HCT116 (cell line): ENCODE results near the gene CDK14. TPM values are rescaled to one million over a fixed set of nuclear protein-coding genes. Genes with fewer than 3 reads are reported as not detected.

Experiments used
- ATAC-seq: fragments of 200-7000 bp; cut with Tn5 transposase; 2 replicates; pipeline ENCODE4 v1.9.1; 2020; ENCODE audit warnings: mild to moderate bottlenecking, moderate library complexity
- BruUV-seq: library from RNA; stranded (reverse); fragments of 400-500 nt; replicated peaks from 2 replicates; lab custom pipeline; 2021; lab: Mats Ljungman, UMichigan
- CTCF ChIA-PET: fragments of 300-600 bp; sonication (Branson Sonifier 250); formaldehyde crosslinking; loops from one replicate; lab custom pipeline; 2021; ENCODE audit warnings: antibody characterized with exemption; lab: Charles Lee
- POLR2A ChIA-PET: fragments of 300-600, 350-600 bp; sonication (Branson Sonifier 250); formaldehyde crosslinking; loops from one replicate; lab custom pipeline; 2021; ENCODE audit warnings: antibody characterized with exemption; lab: Charles Lee
- RAD21 ChIA-PET, 2 experiments: fragments of 300-600 bp; sonication (Branson Sonifier 250); formaldehyde crosslinking; loops; one replicate each; lab custom pipeline; 2023; ENCODE audit warnings: low total read pairs in 2 of 2; ENCODE audit not compliant: uncharacterized antibody in 2 of 2, unreplicated experiment in 2 of 2, low non-redundant PET in 1 of 2; lab: Charles Lee
- DNase-seq: peaks from one replicate; pipeline ENCODE4 v3.0.0-alpha.2; 2010; ENCODE audit warnings: low read depth, low spot score
- H2AFZ ChIP-seq: fragments of 200-600 bp; shearing (Covaris generic), sonication (generic); 2 replicates; pipeline ENCODE4 v1.6.1; 2017; ENCODE audit warnings: low read depth, mixed run types, mixed read lengths, antibody characterized with exemption, low read length; ENCODE audit not compliant: poor library complexity, severe bottlenecking
- H3K27ac ChIP-seq: 2 replicates; pipeline ENCODE4 v1.5.1; 2012; ENCODE audit warnings: low read depth, low read length
- H3K27me3 ChIP-seq: fragments of 200-600 bp; sonication (generic); 2 replicates; pipeline ENCODE4 v1.6.1; 2016; ENCODE audit warnings: mixed run types, low read length, mixed read lengths; ENCODE audit not compliant: insufficient read depth
- H3K36me3 ChIP-seq, 2 experiments: fragments of 200-500 bp in 1 of 2; fragments of 200-600 bp in 1 of 2; sonication (Bioruptor generic) in 1 of 2; sonication (generic) in 1 of 2; 2 replicates each; pipeline versions ENCODE4 v1.5.1 to v1.6.1; 2014 to 2016; ENCODE audit warnings: low read length in 2 of 2, inconsistent platforms in 1 of 2, mixed read lengths in 1 of 2, mixed run types in 1 of 2; ENCODE audit not compliant: insufficient read depth in 2 of 2, control insufficient read depth in 1 of 2
- H3K4me1 ChIP-seq, 2 experiments: fragments of 200-600 bp in 1 of 2; sonication (generic) in 1 of 2; 2 replicates each; pipeline versions ENCODE4 v1.5.1 to v1.6.1; 2012 to 2017; ENCODE audit warnings: low read length in 2 of 2, inconsistent platforms in 1 of 2, mild to moderate bottlenecking in 1 of 2, mixed read lengths in 1 of 2, mixed run types in 1 of 2, moderate library complexity in 1 of 2; ENCODE audit not compliant: insufficient read depth in 2 of 2, control insufficient read depth in 1 of 2
- H3K4me2 ChIP-seq: fragments of 200-600 bp; sonication (generic); 2 replicates; pipeline ENCODE4 v1.6.1; 2017; ENCODE audit warnings: mixed run types, low read length, mixed read lengths
- H3K4me3 ChIP-seq, 2 experiments: fragments of 200-600 bp in 1 of 2; sonication (generic) in 1 of 2; replicated peaks in 1 of 2; 2 replicates each; pipeline ENCODE4 v1.5.1; 2011 to 2016; ENCODE audit warnings: low read length in 2 of 2, control low read depth in 1 of 2, low read depth in 1 of 2, mild to moderate bottlenecking in 1 of 2, mixed read lengths in 1 of 2, mixed run types in 1 of 2
- H3K79me2 ChIP-seq: fragments of 200-600 bp; sonication (generic); 2 replicates; pipeline ENCODE4 v1.6.1; 2017; ENCODE audit warnings: mild to moderate bottlenecking, mixed run types, low read length, moderate library complexity, mixed read lengths; ENCODE audit not compliant: insufficient read depth
- H3K9ac ChIP-seq: fragments of 200-600 bp; sonication (generic); 2 replicates; pipeline ENCODE4 v1.6.1; 2016; ENCODE audit warnings: low read length, mixed read lengths
- H3K9me2 ChIP-seq: fragments of 200-600 bp; sonication (generic), shearing (Covaris generic); 2 replicates; pipeline ENCODE4 v1.6.1; 2017; ENCODE audit warnings: mixed run types, mild to moderate bottlenecking, moderate library complexity; ENCODE audit not compliant: insufficient read depth
- H3K9me3 ChIP-seq, 2 experiments: fragments of 200-500 bp in 1 of 2; fragments of 200-600 bp in 1 of 2; sonication (Bioruptor generic) in 1 of 2; sonication (generic) in 1 of 2; 2 replicates each; pipeline ENCODE4 v1.6.1; 2014 to 2017; ENCODE audit warnings: low read length in 2 of 2, mixed read lengths in 2 of 2, inconsistent platforms in 1 of 2, low read depth in 1 of 2, mild to moderate bottlenecking in 1 of 2, mixed run types in 1 of 2, moderate library complexity in 1 of 2; ENCODE audit not compliant: control insufficient read depth in 1 of 2, insufficient read depth in 1 of 2
- H4K20me1 ChIP-seq: fragments of 200-600 bp; sonication (generic), shearing (Covaris generic); 2 replicates; pipeline ENCODE4 v1.6.1; 2017; ENCODE audit warnings: mixed run types, mild to moderate bottlenecking, moderate library complexity; ENCODE audit not compliant: insufficient read depth
- EGR1 ChIP-seq: IDR thresholded peaks from 2 replicates; pipeline ENCODE4 v1.6.1; 2012; ENCODE audit warnings: low read depth
- EZH2phosphoT487 ChIP-seq: fragments of 200-600 bp; IDR thresholded peaks from 2 replicates; pipeline ENCODE4 v1.6.1; 2018; ENCODE audit warnings: antibody characterized with exemption, borderline replicate concordance
- MAX ChIP-seq: IDR thresholded peaks from 2 replicates; pipeline ENCODE4 v1.6.1; 2012
- POLR2AphosphoS5 ChIP-seq: IDR thresholded peaks from 2 replicates; pipeline ENCODE4 v1.6.1; 2011; ENCODE audit warnings: mild to moderate bottlenecking, low read depth, low read length, moderate library complexity
- RAD21 ChIP-seq: IDR thresholded peaks from 2 replicates; pipeline ENCODE4 v1.6.1; 2012; ENCODE audit warnings: low read depth, mild to moderate bottlenecking
- SP1 ChIP-seq: IDR thresholded peaks from 2 replicates; pipeline ENCODE4 v1.6.1; 2012; ENCODE audit warnings: low read depth
- SRF ChIP-seq: IDR thresholded peaks from 2 replicates; pipeline ENCODE4 v1.6.1; 2012; ENCODE audit warnings: low read depth
- YY1 ChIP-seq: IDR thresholded peaks from 2 replicates; pipeline ENCODE4 v1.6.1; 2011; ENCODE audit warnings: low read length, low read depth, moderate library complexity, mild to moderate bottlenecking; ENCODE audit not compliant: insufficient replicate concordance; ENCODE audit errors: extremely low read depth
- ZFX ChIP-seq: fragments of 450-650 bp; IDR thresholded peaks from 2 replicates; pipeline ENCODE4 v1.6.1; 2017
- ZNF274 ChIP-seq: fragments of 200-500 bp; sonication (Bioruptor generic); IDR thresholded peaks from 2 replicates; pipeline ENCODE4 v1.6.1; 2014; ENCODE audit warnings: mild to moderate bottlenecking, low read depth, low read length, inconsistent platforms
- intact Hi-C: fragments of 100-400 bp; cut with micrococcal nuclease; formaldehyde crosslinking; loops from 2 replicates; pipeline ENCODE4 v1.10.0; 2022
- total RNA-seq: library from RNA; stranded (reverse); gene quantifications from one replicate; pipeline ENCODE4 v1.2.1, GENCODE V29; 2021; ENCODE audit not compliant: unreplicated experiment
- TF ChIP-seq, protein P1 (sequence below): IDR thresholded peaks from 2 replicates; pipeline ENCODE4 v1.6.1; 2012
- TF ChIP-seq, protein P2 (sequence below), 3 experiments: fragments of 200-600 bp in 1 of 3; sonication (generic) in 1 of 3; IDR thresholded peaks in 2 of 3; conservative IDR thresholded peaks in 1 of 3; 2 replicates each; pipeline ENCODE4 v1.5.1; 2012 to 2017; ENCODE audit warnings: low read depth in 2 of 3, low read length in 2 of 3, antibody characterized with exemption in 1 of 3, borderline replicate concordance in 1 of 3, control low read depth in 1 of 3, mild to moderate bottlenecking in 1 of 3, mixed read lengths in 1 of 3, mixed run types in 1 of 3, moderate library complexity in 1 of 3; ENCODE audit not compliant: insufficient read depth in 1 of 3

Gene CDK14
- total RNA-seq, 1 experiment from 2014 or later, result 10.2 TPM

DNA sequence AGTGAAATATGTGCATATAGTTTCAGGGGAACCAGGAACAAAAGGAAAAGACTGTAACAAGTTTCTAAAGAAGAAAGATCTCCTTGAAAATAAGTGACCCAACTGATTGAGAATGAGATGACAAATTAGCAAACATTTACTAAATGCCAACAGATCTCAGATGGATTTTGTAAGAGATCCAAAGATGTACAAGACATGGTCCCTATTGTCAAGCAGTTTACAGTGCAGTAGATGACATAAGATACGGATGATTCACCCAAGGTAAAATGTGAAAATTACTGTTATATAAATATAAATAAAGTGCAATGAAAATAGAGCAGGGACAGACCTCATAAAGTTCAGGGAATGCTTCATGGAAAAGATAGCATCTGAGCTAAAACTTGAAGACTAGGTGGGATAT is 546.6 kb downstream of the CDK14 start:
- no peaks in the 10 kb centered on the region for H3K9me3 ChIP-seq
- RAD21 ChIA-PET, result no interaction called here
- no peaks in the 10 kb centered on the region for H4K20me1 ChIP-seq
- no peak overlapping the region for H3K4me2 ChIP-seq
- ATAC-seq, result no peak
- no peak for TF ChIP-seq ZNF274
- no peak for TF ChIP-seq SRF
- TF ChIP-seq MAX, result no peak
- no peak for TF ChIP-seq POLR2AphosphoS5
- no peak for TF ChIP-seq ZFX
- TF ChIP-seq RAD21, result no peak
- no peak for TF ChIP-seq EZH2phosphoT487
- TF ChIP-seq SP1, result no peak
- TF ChIP-seq YY1, result no peak
- TF ChIP-seq, protein P1, sequence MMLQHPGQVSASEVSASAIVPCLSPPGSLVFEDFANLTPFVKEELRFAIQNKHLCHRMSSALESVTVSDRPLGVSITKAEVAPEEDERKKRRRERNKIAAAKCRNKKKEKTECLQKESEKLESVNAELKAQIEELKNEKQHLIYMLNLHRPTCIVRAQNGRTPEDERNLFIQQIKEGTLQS, result no peak
- TF ChIP-seq, protein P2, sequence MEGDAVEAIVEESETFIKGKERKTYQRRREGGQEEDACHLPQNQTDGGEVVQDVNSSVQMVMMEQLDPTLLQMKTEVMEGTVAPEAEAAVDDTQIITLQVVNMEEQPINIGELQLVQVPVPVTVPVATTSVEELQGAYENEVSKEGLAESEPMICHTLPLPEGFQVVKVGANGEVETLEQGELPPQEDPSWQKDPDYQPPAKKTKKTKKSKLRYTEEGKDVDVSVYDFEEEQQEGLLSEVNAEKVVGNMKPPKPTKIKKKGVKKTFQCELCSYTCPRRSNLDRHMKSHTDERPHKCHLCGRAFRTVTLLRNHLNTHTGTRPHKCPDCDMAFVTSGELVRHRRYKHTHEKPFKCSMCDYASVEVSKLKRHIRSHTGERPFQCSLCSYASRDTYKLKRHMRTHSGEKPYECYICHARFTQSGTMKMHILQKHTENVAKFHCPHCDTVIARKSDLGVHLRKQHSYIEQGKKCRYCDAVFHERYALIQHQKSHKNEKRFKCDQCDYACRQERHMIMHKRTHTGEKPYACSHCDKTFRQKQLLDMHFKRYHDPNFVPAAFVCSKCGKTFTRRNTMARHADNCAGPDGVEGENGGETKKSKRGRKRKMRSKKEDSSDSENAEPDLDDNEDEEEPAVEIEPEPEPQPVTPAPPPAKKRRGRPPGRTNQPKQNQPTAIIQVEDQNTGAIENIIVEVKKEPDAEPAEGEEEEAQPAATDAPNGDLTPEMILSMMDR (IDR thresholded peaks at IDR 0.05 in 2 of 3, conservative IDR thresholded peaks at IDR 0.05 in 1 of 3; ENCODE audit: borderline replicate concordance in 1 of 3, insufficient read depth in 1 of 3, low read depth in 2 of 3, low read length in 2 of 3), result no peak
- no peak for TF ChIP-seq EGR1
- TF ChIP-seq, all 23 proteins: peak for 0
- Histone ChIP-seq H3K4me1 (no peaks in the 10 kb centered on the region), H3K9ac (no peak overlapping the region), H3K9me2 (no peaks in the 10 kb centered on the region), H3K79me2 (no peaks in the 10 kb centered on the region), H2AFZ (no peak overlapping the region), H3K27ac (no peak overlapping the region), H3K36me3 (no peaks in the 10 kb centered on the region), H3K27me3 (no peaks in the 10 kb centered on the region), H3K4me3 (no peak overlapping the region)
- ChIA-PET CTCF (no interaction called here), POLR2A (no interaction called here)
- no TSS peak for BruUV-seq
- intact Hi-C loops, result no loop called here
- no peak for DNase-seq
